Endothelial cell of umbilical vein (primary cell): Measurements from ENCODE around the gene SHROOM4.

ENCODE experiments used
- CTCF ChIP-seq, 2 donors: IDR thresholded peaks; 1 replicate in 1 of 2; 2 replicates in 1 of 2; pipeline ENCODE4 v1.5.1; 2011; ENCODE audit warnings: low read length in 2 of 2, mild to moderate bottlenecking in 2 of 2, moderate library complexity in 2 of 2, control low read depth in 1 of 2, inconsistent platforms in 1 of 2, low read depth in 1 of 2; ENCODE audit not compliant: insufficient read depth in 1 of 2; ENCODE audit errors: extremely low read depth in 1 of 2
- EZH2 ChIP-seq: IDR thresholded peaks from 2 replicates; pipeline ENCODE4 v1.6.1; 2012; ENCODE audit warnings: borderline replicate concordance, low read depth, mild to moderate bottlenecking, moderate library complexity, low read length, inconsistent platforms; ENCODE audit not compliant: severe bottlenecking
- POLR2A ChIP-seq: IDR thresholded peaks from 2 replicates; pipeline ENCODE4 v1.6.1; 2012; ENCODE audit warnings: low read depth, mild to moderate bottlenecking, control low read depth, low read length
- POLR2AphosphoS5 ChIP-seq: IDR thresholded peaks from 2 replicates; pipeline ENCODE4 v1.6.1; 2012; ENCODE audit warnings: low read depth, mild to moderate bottlenecking, control low read depth, low read length, moderate library complexity; ENCODE audit not compliant: insufficient read depth

DNA sequence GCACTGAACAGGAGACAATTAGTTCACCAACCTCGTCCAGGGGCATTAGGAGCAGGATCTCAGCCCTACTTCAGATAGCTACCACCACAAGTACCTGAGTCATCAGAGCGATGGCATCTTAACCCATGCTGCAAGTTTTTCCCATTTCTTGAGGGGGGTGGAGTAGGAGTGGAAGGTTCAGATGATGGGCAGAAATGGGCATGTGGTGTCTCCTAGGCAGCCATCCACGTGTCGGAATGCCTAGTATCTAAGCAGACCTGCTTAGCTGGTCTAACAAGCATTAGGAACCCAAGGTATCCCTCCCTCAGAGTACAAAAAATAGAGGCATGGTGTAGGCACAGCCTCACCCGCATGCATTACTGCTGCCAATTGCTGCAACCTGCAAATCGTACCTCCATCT is 184.2 kb downstream of the SHROOM4 start:
- no peak for TF ChIP-seq CTCF (IDR thresholded peaks at IDR 0.05; ENCODE audit: extremely low read depth in 1 of 2, insufficient read depth in 1 of 2, low read depth in 1 of 2, low read length in 2 of 2)
- TF ChIP-seq POLR2A, result no peak
- no peak for TF ChIP-seq EZH2
- no peak for TF ChIP-seq POLR2AphosphoS5
